Uterus (tissue), 2 donors: ENCODE measurements around the gene NRAS.

Experiments
- POLR2A ChIP-seq, 2 donors: fragments of 450-650 bp; IDR thresholded peaks; one replicate each; pipeline ENCODE4 v1.6.1; 2016; ENCODE audit warnings: antibody characterized with exemption in 2 of 2, mild to moderate bottlenecking in 1 of 2, moderate library complexity in 1 of 2
- TF ChIP-seq, protein P1 (sequence below), 4 experiments: fragments of 200-600 bp in 2 of 4; fragments of 450-650 bp in 2 of 4; sonication (generic) in 2 of 4; IDR thresholded peaks; one replicate each; pipeline ENCODE4 v1.5.1; 2016 to 2019; ENCODE audit warnings: antibody characterized with exemption in 4 of 4, mild to moderate bottlenecking in 2 of 4, moderate library complexity in 1 of 4

- TF ChIP-seq, protein P1, sequence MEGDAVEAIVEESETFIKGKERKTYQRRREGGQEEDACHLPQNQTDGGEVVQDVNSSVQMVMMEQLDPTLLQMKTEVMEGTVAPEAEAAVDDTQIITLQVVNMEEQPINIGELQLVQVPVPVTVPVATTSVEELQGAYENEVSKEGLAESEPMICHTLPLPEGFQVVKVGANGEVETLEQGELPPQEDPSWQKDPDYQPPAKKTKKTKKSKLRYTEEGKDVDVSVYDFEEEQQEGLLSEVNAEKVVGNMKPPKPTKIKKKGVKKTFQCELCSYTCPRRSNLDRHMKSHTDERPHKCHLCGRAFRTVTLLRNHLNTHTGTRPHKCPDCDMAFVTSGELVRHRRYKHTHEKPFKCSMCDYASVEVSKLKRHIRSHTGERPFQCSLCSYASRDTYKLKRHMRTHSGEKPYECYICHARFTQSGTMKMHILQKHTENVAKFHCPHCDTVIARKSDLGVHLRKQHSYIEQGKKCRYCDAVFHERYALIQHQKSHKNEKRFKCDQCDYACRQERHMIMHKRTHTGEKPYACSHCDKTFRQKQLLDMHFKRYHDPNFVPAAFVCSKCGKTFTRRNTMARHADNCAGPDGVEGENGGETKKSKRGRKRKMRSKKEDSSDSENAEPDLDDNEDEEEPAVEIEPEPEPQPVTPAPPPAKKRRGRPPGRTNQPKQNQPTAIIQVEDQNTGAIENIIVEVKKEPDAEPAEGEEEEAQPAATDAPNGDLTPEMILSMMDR (IDR thresholded peaks at IDR 0.05) = no peak
- no peak for TF ChIP-seq POLR2A (IDR thresholded peaks at IDR 0.05)
Measured at GRCh38 chr1:114728553-114728952, 12.0 kb upstream of the NRAS start.
